NT2/D1 (cell line): Measurements from ENCODE around the gene POU5F2.

ENCODE experiments used
- SUZ12 ChIP-seq: IDR thresholded peaks from 2 replicates; pipeline ENCODE4 v1.6.1; 2011; ENCODE audit not compliant: insufficient read length, insufficient read depth; ENCODE audit errors: extremely low read depth
- YY1 ChIP-seq: IDR thresholded peaks from 2 replicates; pipeline ENCODE4 v1.6.1; 2011; ENCODE audit not compliant: insufficient read length, insufficient read depth
- ZNF274 ChIP-seq: IDR thresholded peaks from 2 replicates; pipeline ENCODE4 v1.6.1; 2011; ENCODE audit warnings: mild to moderate bottlenecking, low read depth, low read length

DNA sequence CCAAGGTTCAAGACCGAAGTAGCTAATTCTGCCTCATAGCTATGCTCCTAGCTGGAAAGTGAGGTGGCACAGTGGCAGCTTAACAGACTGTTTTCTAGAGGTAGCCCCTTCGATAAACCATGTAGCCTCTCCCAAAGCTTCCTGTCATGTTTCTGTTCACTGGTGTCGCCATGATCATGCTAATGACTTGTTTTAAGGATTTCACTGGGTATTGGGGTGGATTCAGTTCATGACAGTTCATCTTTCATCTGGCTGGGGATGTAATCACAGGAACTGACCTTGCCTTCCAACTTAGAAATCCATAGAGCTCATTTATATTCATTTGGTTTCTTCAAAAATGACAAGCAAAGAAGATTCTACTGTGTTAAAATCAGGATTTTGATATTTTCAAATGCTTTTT, 9.4 kb downstream of the POU5F2 start:
- TF ChIP-seq ZNF274 (no peak), YY1 (no peak), SUZ12 (no peak)
